ENCODE measurements around the gene ATP6V0A1. TPM values are rescaled to one million over a fixed set of nuclear protein-coding genes. Genes with fewer than 3 reads are reported as not detected.
"Not testable (repeated sequence)": the region's sequence is repeated elsewhere in the genome, so short reads cannot be mapped to it uniquely, and the experiment has no call there.

Gene ATP6V0A1
- polyA plus RNA-seq, 3 donors: 56.4 to 73.6 (median 72.2) TPM

DNA sequence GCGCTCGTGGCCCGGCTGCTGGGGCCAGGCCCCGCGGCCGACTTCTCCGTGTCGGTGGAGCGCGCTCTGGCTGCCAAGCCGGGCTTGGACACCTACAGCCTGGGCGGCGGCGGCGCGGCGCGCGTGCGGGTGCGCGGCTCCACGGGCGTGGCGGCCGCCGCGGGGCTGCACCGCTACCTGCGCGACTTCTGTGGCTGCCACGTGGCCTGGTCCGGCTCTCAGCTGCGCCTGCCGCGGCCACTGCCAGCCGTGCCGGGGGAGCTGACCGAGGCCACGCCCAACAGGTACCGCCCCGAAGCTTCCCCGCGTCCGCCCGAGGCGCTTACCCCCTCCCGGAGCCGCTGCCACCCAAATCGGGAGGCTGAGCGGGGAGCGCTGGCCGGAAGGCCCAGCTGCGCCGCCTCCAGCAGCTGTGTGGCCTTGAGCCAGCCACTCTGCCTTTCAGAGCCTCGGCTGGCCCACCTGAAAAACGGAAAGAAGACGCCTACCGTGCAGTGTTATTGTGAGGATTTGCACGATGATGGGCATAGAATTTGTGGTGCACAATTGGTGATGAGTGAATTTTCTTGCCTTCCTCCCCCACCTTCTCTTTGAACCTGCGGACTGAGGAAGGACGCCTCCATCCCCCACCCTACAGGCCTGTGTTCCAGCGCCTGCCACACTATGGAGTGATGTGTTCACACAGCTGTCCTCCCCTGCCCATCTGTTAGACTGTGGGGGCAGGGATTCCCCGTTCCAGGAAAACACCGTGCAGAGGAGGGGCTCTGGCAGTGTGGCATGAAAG, 77.9 kb downstream of the ATP6V0A1 start:
- DNase-seq: peak; percentile 62

DNA sequence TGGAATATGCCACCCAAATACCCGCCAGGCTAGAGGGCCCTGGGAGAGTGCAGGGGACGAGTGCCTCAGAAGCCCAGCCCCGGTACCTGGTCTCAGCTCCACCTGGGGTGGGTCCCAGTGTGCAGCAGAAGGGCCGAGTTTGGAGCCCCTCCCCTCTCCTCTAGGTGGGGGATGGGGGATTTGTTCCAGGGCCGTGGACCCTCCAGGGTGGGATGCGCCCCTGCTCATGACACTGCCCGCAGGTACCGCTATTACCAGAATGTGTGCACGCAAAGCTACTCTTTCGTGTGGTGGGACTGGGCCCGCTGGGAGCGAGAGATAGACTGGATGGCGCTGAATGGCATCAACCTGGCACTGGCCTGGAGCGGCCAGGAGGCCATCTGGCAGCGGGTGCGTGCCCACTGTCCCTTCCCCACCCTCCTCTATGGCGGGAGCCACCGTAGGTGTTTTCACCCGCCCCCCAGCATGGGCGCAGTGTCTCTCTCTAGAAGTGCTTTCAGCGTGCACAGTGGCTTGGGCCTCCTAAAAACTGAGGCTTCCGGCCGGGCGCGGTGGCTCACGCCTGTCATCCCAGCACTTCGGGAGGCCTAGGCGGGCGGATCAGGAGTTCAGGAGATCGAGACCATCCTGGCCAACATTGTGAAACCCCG, 78.6 kb downstream of the ATP6V0A1 start:
- no peak for DNase-seq

DNA sequence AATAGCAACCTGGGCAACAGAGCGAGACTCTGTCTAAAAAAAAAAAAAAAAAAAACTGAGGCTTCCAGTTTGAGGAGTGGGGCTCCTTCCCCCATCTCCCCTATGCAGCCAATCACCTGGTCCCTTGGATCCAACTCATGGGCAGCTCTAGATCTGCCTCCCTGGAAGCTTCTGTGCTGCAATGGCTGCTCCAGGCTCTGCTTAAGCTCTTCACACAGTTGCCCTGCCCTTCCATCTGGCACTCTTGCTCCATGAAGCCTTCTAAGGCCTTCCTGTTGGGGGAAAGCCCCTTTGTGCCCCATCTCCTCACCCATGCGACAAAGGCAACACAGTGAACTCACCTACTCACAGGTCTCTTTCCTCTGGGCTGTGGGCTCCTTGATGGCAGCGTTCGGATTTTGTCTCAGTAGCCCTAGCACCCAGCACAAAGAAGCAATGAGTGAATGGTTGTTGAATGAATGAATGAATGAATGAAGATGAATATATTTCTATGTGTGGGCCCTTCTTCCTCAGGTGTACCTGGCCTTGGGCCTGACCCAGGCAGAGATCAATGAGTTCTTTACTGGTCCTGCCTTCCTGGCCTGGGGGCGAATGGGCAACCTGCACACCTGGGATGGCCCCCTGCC, 79.3 kb downstream of the ATP6V0A1 start:
- DNase-seq: no peak

DNA sequence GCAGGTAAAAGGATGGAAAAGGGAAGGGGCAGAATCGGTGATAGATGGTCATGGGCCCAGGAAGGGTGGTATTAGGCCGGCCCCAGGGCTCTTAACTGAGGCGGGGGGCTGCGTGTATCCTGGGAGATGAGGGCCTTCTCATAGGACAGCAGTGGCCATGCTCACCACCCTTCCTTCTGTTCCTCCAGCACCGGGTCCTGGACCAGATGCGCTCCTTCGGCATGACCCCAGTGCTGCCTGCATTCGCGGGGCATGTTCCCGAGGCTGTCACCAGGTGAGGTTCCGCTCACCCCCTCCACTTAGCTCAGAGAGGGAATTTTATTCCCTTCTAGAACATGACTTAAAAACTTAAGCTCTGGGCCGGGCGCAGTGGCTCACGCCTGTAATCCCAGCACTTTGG, 79.8 kb downstream of the ATP6V0A1 start:
- no peak for DNase-seq

DNA sequence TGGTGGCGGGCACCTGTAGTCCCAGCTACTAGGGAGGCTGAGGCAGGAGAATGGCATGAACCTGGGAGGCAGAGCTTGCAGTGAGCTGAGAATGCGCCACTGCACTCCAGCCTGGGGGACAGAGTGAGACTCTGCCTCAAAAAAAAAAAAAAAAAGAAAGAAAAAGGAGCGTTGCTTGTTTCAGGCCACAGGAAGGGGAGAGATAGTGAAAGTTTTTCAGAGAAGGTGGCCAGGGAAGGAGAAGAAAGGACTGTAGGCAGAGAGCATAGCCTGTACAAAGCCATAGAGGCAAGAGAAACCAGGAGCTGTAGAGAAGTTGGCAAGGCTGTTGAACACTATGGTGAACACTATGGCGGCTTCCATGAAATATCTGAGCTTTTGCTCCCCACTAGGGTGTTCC, 81.9 kb downstream of the ATP6V0A1 start:
- not testable (repeated sequence) for DNase-seq

DNA sequence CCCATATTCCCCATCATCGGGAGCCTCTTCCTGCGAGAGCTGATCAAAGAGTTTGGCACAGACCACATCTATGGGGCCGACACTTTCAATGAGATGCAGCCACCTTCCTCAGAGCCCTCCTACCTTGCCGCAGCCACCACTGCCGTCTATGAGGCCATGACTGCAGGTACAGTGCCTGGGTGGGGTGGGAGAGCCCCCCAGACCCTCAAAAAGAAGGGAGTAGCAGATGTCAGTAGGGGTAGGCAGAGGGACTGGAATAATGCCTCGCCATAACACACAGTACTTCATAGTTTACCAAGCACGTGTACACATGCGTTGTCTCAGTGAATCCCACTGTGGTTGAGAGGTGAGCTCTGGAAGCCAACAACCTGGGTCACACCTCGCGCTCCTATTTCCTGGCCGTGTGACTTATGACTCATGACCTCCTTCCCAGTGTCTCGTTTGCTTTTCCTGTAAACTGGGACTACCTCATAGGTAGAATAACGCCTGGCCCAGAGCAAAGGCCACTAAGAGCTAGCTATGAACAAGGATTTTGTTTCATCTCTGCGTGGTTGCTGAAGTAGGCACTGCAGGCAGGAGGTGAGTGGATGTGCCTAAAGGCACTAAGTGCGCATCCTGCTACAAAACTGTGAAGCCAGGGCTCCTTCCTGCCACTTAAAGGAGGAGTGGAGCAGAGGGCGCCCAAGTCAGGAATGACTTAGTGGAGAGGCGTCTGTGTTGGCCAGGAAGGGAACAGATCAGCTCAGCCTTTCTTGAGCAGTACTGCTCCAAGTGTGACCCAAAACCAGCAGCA, 82.6 kb downstream of the ATP6V0A1 start:
- DNase-seq: no peak

DNA sequence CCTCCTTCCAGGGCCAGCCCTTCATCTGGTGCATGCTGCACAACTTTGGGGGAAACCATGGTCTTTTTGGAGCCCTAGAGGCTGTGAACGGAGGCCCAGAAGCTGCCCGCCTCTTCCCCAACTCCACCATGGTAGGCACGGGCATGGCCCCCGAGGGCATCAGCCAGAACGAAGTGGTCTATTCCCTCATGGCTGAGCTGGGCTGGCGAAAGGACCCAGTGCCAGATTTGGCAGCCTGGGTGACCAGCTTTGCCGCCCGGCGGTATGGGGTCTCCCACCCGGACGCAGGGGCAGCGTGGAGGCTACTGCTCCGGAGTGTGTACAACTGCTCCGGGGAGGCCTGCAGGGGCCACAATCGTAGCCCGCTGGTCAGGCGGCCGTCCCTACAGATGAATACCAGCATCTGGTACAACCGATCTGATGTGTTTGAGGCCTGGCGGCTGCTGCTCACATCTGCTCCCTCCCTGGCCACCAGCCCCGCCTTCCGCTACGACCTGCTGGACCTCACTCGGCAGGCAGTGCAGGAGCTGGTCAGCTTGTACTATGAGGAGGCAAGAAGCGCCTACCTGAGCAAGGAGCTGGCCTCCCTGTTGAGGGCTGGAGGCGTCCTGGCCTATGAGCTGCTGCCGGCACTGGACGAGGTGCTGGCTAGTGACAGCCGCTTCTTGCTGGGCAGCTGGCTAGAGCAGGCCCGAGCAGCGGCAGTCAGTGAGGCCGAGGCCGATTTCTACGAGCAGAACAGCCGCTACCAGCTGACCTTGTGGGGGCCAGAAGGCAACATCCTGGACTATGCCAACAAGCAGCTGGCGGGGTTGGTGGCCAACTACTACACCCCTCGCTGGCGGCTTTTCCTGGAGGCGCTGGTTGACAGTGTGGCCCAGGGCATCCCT, 84.8 kb downstream of the ATP6V0A1 start:
- no peak for DNase-seq

DNA sequence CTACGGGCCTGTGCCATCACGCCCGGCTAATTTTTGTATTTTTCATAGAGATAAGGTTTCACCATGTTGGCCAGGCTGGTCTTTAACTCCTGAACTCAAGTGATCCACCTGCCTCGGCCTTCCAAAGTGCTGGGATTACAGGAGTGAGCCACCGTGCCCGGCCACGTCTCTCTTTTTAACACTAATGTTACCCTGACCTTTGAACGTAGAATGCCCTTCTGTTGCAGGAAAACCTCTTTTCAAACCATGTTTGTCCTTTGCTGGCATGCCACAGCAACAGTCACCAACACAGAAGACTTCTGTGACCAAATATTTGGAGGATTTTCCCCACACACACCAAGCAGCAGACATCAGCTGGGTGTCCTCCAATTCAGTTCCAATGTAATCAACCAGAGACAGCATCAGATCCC, 86.2 kb downstream of the ATP6V0A1 start:
- no peak for DNase-seq

DNA sequence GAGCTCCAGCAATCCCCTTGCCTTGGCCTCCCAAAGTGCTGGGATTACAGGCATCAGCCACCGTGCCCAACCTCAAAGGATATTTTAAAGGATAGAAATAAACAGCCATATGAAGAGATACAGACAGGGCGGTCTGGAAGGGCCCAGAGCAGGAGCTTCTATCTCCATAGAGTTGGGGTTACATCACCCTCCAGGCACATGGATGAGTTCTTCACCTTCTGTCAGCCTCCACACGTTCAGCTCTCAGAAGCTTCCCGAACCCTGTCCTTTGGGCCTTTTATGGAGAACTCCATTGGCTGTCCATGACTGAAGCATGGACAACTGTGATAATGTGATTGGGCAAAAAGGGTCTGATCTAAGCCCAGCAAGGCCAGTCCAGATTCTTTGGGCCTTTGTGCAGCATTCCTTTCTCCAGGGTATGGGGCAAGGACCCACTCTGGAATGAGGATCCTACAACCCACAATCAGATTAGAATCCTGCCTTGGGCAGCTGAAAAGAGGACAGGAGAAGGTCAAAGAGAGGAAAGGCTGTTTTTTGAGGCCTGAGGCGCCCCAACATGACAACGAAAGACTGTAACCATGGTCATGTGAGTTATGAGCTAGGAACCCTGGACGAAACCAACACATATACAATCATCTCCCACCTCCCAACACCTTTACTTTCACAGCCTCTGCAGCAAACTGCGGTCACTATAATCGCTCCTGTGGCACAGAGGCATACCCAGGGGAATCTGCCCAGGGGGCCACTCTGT, 87.3 kb downstream of the ATP6V0A1 start:
- DNase-seq: not testable (repeated sequence)

DNA sequence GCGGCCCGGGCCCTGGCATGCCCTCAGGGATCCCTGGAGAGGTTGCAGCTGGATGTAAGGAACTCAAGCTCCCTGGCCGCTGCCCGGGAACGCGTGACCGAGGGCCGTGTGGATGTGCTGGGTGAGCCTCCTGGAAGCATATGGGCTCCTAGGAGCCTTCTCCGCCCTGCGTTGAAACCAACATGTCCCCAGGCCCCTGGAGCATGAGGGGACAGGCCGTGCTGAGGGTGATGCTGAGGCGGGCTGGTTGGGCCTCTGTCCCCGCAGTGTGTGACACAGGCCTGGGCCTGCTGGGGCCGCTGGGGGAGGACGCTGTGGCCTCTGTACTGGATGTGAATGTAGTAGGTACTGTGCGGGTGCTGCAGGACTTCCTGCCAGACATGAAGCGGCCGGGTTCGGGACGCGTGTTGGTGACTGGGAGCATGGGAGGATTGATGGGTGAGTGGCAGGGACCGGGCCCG, 88.4 kb downstream of the ATP6V0A1 start:
- DNase-seq: no peak

DNA sequence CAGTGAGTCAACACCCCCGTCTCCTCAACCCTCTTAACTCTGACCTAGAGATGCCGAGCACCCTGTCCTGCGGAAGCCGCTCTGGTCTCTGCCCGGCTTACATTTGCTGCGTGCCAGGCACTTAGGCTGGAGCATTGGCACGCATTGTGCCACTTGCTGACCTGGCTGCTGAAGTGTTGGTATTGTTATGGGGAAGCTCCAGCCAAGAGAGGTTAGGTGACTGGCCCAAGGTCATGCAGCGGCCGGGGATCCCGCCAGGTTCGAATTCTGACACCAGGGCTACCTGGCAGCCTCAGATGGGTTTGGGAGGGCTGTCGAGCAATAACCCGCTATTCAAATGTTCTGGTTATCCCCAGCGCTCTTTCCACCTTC, 89.0 kb downstream of the ATP6V0A1 start:
- no peak for DNase-seq

DNA sequence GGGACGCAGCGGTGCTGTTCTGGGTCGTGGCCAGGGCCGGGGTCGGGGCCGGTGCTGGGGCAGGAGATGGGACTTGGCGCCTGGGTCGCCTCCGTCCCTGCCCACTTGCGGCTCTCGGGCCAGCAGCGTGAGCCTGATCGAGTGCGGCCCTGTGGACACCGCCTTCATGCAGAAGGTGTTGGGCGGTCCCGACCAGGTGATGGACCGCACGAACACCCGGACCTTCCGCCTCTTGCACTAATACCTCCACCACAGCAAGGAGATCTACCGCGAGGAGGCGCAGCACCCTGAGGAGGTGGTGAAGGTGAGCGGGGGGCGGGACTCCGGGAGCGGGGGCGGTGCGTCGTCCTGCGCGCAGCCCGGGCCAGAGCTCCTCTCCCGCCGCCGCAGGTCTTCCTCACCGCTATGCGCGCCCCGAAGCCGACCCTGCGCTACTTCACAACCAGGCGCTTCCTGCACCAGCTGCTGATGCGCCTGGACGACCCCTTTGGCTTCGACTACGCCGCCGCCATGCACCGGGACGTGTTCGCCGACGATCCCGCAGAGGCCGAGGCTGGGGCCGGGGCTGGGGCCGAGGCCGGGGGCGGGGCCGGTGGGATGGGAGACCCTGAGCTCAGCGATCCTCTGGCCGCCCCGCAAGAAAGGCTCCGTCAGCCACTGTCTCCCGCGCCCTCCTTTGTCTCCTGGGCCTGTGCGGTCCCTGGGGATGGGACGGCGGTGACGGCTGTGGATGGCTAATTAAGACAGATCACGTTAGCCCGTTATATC, 89.6 kb downstream of the ATP6V0A1 start:
- peak; percentile 74 for DNase-seq

DNA sequence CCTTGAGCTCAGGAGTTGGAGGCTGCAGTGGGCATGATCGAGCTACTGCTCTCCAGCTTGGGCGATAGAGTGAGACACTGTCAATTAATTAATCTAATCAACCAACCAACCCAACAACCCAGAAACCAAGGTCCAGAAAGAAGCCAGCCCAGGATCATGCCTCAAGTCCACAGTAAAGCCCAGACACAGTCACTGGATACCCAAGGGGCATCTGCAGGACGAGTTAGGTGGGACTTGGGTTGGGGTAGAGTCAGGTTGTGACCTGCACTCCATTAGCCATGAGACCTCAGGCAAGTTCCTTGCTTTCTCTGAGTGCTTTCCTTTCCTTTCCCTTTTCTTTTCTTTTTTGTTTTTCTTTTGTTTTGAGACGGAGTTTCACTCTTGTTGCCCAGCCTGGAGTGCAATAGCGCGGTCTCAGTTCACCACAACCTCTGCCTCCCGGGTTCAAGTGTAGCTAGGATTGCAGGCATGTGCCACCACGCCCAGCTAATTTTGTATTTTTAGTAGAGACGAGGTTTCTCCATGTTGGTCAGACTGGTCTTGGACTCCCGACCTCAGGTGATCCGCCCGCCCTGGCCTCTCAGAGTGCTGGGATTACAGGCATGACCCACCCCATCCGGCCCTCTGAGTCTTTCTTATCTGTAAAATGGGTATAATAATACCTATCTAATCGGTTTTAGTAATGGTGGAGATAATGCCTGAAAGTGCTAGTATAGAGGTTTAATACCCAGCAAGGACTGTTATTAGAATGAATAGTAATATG, 90.5 kb downstream of the ATP6V0A1 start:
- DNase-seq: no peak

DNA sequence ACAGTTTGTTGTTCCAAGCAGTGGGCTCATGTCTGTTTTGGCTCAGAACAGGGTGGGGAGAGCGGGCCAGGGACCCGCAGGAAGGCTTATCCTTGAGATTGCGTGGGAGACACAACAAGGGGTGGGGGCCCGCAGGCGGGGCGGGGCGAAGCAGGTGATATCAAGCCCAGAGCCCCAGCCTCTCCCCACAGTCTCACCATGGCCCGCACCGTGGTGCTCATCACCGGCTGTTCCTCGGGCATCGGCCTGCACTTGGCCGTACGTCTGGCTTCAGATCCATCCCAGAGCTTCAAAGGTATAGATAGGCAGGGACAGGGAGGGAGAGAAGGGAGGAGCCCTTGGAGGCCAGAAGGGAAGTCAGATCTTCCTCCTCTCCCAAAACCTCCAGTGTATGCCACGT, 94.1 kb downstream of the ATP6V0A1 start, which contains the start of gene HSD17B1:
TSS of gene HSD17B1 (plus strand) at position 188 of the 400 bp plus-strand sequence. CDS start at position 199, 11 bp downstream.
- not testable (repeated sequence) for DNase-seq

DNA sequence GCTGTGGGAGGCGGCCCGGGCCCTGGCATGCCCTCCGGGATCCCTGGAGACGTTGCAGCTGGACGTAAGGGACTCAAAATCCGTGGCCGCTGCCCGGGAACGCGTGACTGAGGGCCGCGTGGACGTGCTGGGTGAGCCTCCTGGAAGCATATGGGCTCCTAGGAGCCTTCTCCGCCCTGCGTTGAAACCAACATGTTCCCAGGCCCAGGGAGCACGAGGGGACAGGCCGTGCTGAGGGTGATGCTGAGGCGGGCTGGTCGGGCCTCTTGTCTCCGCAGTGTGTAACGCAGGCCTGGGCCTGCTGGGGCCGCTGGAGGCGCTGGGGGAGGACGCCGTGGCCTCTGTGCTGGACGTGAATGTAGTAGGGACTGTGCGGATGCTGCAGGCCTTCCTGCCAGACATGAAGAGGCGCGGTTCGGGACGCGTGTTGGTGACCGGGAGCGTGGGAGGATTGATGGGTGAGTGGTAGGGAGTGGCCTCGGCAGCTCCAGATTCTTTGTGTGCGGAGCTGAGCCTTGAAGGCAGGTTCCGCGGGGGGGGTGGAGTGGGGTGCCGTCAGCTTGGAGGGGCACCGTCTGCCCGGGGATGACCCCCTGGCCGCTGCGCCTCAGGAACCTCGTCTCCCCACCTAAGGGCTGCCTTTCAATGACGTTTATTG, 94.6 kb downstream of the ATP6V0A1 start:
- DNase-seq: no peak

DNA sequence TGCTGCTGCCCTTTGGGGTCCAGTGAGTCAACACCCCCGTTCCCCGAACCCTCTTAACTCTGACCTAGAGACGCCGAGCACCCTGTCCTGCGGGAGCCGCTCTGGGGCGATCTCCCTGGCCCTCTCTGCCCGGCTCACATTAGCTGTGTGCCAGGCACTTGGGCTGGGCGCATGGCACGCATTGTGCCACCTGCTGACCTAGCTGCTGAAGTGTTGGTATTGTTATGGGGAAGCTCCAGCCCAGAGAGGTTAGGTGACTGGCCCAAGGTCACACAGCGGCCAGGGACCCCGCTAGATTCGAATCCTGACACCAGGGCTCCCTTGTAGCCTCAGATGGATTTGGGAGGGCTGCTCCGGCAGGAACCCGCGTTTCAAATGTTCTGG, 95.2 kb downstream of the ATP6V0A1 start:
- no peak for DNase-seq

DNA sequence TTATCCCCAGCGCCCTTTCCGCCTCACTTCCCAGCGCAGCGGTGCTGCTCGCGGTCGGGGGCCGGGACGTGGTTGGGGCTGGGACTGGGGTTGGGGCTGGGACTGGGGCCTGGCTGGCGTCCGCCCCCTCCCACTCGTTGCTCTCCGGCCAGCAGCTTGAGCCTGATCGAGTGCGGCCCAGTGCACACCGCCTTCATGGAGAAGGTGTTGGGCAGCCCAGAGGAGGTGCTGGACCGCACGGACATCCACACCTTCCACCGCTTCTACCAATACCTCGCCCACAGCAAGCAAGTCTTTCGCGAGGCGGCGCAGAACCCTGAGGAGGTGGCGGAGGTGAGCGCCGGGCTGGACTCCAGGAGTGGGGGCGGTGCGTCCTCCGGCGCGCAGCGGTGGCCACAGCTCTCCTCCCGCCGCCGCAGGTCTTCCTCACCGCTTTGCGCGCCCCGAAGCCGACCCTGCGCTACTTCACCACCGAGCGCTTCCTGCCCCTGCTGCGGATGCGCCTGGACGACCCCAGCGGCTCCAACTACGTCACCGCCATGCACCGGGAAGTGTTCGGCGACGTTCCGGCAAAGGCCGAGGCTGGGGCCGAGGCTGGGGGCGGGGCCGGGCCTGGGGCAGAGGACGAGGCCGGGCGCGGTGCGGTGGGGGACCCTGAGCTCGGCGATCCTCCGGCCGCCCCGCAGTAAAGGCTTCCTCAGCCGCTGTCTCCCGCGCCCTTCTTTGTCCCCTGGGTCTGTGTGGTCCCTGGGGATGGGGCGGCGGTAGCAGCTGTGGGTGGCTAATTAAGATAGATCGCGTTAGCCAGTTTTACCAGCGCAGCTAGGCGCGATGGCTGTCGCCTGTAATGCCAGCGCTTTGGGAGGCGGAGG, 95.8 kb downstream of the ATP6V0A1 start:
- DNase-seq: peak; percentile 93

Measured in renal pelvis (tissue), 4 donors.